CD8-positive, alpha-beta memory T cell (primary cell): ENCODE measurements around the gene LINGO1. TPM values are rescaled to one million over a fixed set of nuclear protein-coding genes. Genes with fewer than 3 reads are reported as not detected.

ENCODE experiments used
- CTCF ChIA-PET: fragments of 350-600 bp; sonication (Branson Sonifier 250); formaldehyde crosslinking; loops from one replicate; lab custom pipeline; 2021; ENCODE audit warnings: antibody characterized with exemption; lab: Charles Lee
- POLR2A ChIA-PET: fragments of 350-600 bp; sonication (Branson Sonifier 250); formaldehyde crosslinking; loops from one replicate; lab custom pipeline; 2021; ENCODE audit warnings: antibody characterized with exemption; lab: Charles Lee
- DNase-seq, 5 donors: peaks; one replicate each; pipeline versions ENCODE4 v3.0.0 to v3.0.0-alpha.2; 2020 to 2022; ENCODE audit warnings: mixed read lengths in 1 of 5
- H3K27ac ChIP-seq: one replicate; pipeline ENCODE4 v1.7.0; 2013; ENCODE audit warnings: low read depth, mild to moderate bottlenecking, low read length, moderate library complexity
- H3K27me3 ChIP-seq: 2 replicates; pipeline ENCODE4 v1.7.0; 2013; ENCODE audit warnings: low read length, mild to moderate bottlenecking; ENCODE audit not compliant: insufficient read depth, poor library complexity, severe bottlenecking
- H3K36me3 ChIP-seq: 2 replicates; pipeline ENCODE4 v1.7.0; 2013; ENCODE audit warnings: mild to moderate bottlenecking, low read length, moderate library complexity; ENCODE audit not compliant: insufficient read depth
- H3K4me1 ChIP-seq: 2 replicates; pipeline ENCODE4 v1.7.0; 2013; ENCODE audit warnings: mild to moderate bottlenecking, low read length, moderate library complexity; ENCODE audit not compliant: insufficient read depth
- H3K4me3 ChIP-seq: 2 replicates; pipeline ENCODE4 v1.7.0; 2013; ENCODE audit warnings: mild to moderate bottlenecking, low read length
- H3K9me3 ChIP-seq: 2 replicates; pipeline ENCODE4 v1.7.0; 2013; ENCODE audit warnings: mild to moderate bottlenecking, low read length
- H3K27ac Mint-ChIP-seq, 8 donors: one replicate each; pipeline ENCODE4 v1.8.0; 2020 to 2021; ENCODE audit warnings: mixed read lengths in 8 of 8, mild to moderate bottlenecking in 6 of 8, inconsistent platforms in 3 of 8, moderate library complexity in 3 of 8
- H3K27me3 Mint-ChIP-seq, 2 donors: one replicate each; pipeline ENCODE4 v1.8.0; 2020 to 2021; ENCODE audit warnings: mixed read lengths in 2 of 2, mild to moderate bottlenecking in 1 of 2, moderate library complexity in 1 of 2
- H3K36me3 Mint-ChIP-seq, 3 donors: one replicate each; pipeline ENCODE4 v1.8.0; 2020 to 2021; ENCODE audit warnings: mixed read lengths in 3 of 3, inconsistent platforms in 1 of 3, mild to moderate bottlenecking in 1 of 3
- H3K4me1 Mint-ChIP-seq, 3 donors: one replicate each; pipeline ENCODE4 v1.8.0; 2020 to 2021; ENCODE audit warnings: mixed read lengths in 3 of 3, inconsistent platforms in 1 of 3, mild to moderate bottlenecking in 1 of 3
- H3K4me3 Mint-ChIP-seq, 7 donors: one replicate each; pipeline ENCODE4 v1.8.0; 2020 to 2021; ENCODE audit warnings: mixed read lengths in 7 of 7, mild to moderate bottlenecking in 6 of 7, moderate library complexity in 4 of 7, inconsistent platforms in 2 of 7
- H3K9me3 Mint-ChIP-seq, 5 donors: one replicate each; pipeline ENCODE4 v1.8.0; 2020 to 2022; ENCODE audit warnings: mixed read lengths in 5 of 5, mild to moderate bottlenecking in 3 of 5, moderate library complexity in 2 of 5, inconsistent platforms in 1 of 5
- polyA plus RNA-seq: library from polyadenylated mRNA; unstranded; fragments of 300-500 nt; fragmentation: Illumina TruSeq; gene quantifications from one replicate; pipeline ENCODE4 v1.2.3, GENCODE V29; 2021
- total RNA-seq, 2 experiments: library from RNA; stranded (reverse); gene quantifications; one replicate each; pipeline ENCODE4 v1.2.3, GENCODE V29; 2021

LINGO1 gene
- total and polyA plus RNA-seq, 3 experiments from 2014 or later = not detected

DNA sequence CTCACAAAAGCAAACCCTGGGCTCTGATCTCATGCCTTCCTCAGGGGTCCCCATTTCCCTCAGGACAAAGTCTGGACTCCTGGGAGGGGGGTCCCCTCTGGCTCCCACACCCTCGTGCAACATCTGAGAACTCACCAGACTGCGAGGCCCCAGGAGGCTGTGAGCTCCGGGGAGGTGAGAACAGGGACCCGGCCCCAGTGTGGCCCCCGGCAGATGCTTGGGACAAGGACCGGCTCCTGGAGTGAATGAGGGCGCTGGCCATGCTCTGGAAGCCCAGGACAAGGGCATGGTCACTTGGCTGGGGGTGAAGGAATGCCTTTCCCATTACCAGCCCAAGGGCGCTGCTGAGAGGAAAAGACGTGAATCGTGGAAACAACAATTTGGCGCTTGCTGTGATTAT is 48.0 kb downstream of the LINGO1 start:
- H3K4me1 ChIP-seq = no peaks in the 10 kb centered on the region
- Mint-ChIP-seq H3K4me1 (no peaks in the 10 kb centered on the region), H3K27me3 (peaks cover 3 to 19% of the 10 kb centered on the region in 2 donors), H3K36me3 (no peaks in the 10 kb centered on the region), H3K27ac (no peak overlapping the region), H3K9me3 (no peaks in the 10 kb centered on the region), H3K4me3 (no peak overlapping the region)
- H3K27me3 ChIP-seq = no peaks in the 10 kb centered on the region
- CTCF ChIA-PET = no interaction called here
- no peaks in the 10 kb centered on the region for H3K36me3 ChIP-seq
- POLR2A ChIA-PET = no interaction called here
- no peak overlapping the region for H3K27ac ChIP-seq
- DNase-seq = no peak
- H3K4me3 ChIP-seq = no peak overlapping the region
- no peaks in the 10 kb centered on the region for H3K9me3 ChIP-seq

DNA sequence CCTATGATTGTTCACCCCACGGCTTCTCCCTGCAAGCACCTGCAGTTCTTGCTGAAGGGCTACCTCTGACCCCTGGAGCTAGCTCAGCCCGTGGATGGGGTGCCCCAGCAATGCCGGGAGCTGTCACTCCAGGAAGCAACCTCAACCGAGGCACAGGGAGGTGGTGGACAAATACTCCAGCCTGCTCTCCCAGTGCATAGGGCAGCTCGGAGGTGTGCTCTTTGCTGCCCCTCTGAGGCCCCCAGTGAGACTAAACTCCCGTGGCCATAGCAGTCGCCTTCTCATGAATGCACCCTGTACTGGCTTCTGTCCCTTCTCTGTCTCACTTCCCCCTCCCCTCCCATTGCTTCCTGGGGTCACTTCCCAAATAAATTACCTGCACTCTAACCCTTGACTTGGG is 48.5 kb downstream of the LINGO1 start:
- no peaks in the 10 kb centered on the region for H3K36me3 ChIP-seq
- peaks cover 3 to 18% of the 10 kb centered on the region in 2 donors for H3K27me3 Mint-ChIP-seq
- no peaks in the 10 kb centered on the region for H3K36me3 Mint-ChIP-seq
- no peak for DNase-seq
- no peak overlapping the region for H3K27ac ChIP-seq
- peak overlapping the region in 1 of 8 donors; percentile 76 for H3K27ac Mint-ChIP-seq
- H3K9me3 Mint-ChIP-seq = no peaks in the 10 kb centered on the region
- H3K4me3 ChIP-seq = no peak overlapping the region
- no peak overlapping the region for H3K4me3 Mint-ChIP-seq
- H3K4me1 ChIP-seq = no peaks in the 10 kb centered on the region
- POLR2A ChIA-PET = no interaction called here
- CTCF ChIA-PET = no interaction called here
- H3K27me3 ChIP-seq = no peaks in the 10 kb centered on the region
- no peaks in the 10 kb centered on the region for H3K9me3 ChIP-seq
- no peaks in the 10 kb centered on the region for H3K4me1 Mint-ChIP-seq

DNA sequence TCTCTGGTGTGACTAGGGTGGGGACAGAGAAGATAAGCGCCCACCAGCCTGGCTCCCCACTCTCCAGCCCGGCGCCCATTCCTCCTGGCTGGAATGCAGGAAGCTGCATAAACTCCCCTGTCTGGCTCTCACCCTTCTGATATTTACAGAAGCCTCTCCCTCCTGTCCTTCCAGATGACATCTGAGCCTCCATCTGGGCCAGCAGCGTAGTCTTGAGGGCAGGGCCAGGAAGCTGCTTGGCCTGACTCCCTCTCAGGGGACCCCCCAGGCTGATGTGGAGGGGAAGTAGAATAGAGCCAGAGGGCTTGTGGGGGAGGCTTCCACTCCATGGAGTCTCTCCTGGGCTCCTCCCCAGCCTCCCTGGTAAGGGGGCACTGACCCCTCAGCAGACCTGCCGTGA is 49.9 kb downstream of the LINGO1 start:
- H3K27ac ChIP-seq = no peak overlapping the region
- no peaks in the 10 kb centered on the region for H3K36me3 Mint-ChIP-seq

DNA sequence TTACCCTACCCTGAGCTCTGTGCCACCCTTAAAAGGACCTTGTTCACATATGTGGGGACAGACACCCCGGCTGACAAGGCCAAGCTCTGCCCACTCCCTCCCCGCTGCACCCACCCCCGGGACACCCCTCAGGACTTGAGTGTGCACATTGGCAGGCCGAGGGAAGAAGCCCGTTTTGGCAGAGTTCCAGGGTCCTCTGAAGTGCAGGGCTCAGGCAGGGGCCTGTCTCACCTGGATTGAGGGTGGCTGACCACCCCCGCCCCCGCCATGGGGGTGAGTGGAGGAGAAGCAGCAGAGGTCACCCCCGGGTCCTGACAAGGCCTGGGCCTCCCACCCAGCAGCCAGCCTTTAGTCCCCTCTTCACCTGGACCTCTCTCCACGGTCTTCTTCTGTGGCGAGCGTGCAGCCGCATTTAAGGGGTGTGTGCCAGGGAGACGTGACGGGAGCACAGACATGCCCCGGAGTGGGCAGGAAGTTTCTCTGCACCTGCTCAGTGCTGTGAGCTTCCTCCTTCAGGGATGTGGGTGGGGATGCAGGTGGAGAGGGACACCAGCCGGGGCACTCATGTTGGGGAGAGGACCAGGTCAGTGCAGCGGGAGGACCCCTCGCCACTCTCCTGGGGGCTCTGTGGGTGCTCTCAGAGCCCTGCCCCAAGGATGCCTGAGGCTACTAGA is 50.7 kb downstream of the LINGO1 start:
- Mint-ChIP-seq H3K4me1 (no peaks in the 10 kb centered on the region), H3K36me3 (no peaks in the 10 kb centered on the region), H3K4me3 (no peak overlapping the region), H3K9me3 (no peaks in the 10 kb centered on the region), H3K27me3 (peaks cover 5 to 11% of the 10 kb centered on the region in 2 donors), H3K27ac (no peak overlapping the region)
- CTCF ChIA-PET = no interaction called here
- no peak overlapping the region for H3K27ac ChIP-seq
- no peaks in the 10 kb centered on the region for H3K4me1 ChIP-seq
- no peaks in the 10 kb centered on the region for H3K9me3 ChIP-seq
- POLR2A ChIA-PET = no interaction called here
- H3K27me3 ChIP-seq = no peaks in the 10 kb centered on the region
- DNase-seq = no peak
- H3K4me3 ChIP-seq = no peak overlapping the region
- H3K36me3 ChIP-seq = no peaks in the 10 kb centered on the region

More for the DNA sequence above, 49.9 kb downstream of the LINGO1 start:
- Histone ChIP-seq H3K4me3 (no peak overlapping the region), H3K9me3 (no peaks in the 10 kb centered on the region), H3K36me3 (no peaks in the 10 kb centered on the region), H3K27me3 (no peaks in the 10 kb centered on the region), H3K4me1 (no peaks in the 10 kb centered on the region)
- CTCF ChIA-PET = no interaction called here
- Mint-ChIP-seq H3K27ac (no peak overlapping the region), H3K4me1 (no peaks in the 10 kb centered on the region), H3K9me3 (no peaks in the 10 kb centered on the region), H3K27me3 (peaks cover 5 to 11% of the 10 kb centered on the region in 2 donors), H3K4me3 (no peak overlapping the region)
- POLR2A ChIA-PET = no interaction called here
- DNase-seq = no peak

DNA sequence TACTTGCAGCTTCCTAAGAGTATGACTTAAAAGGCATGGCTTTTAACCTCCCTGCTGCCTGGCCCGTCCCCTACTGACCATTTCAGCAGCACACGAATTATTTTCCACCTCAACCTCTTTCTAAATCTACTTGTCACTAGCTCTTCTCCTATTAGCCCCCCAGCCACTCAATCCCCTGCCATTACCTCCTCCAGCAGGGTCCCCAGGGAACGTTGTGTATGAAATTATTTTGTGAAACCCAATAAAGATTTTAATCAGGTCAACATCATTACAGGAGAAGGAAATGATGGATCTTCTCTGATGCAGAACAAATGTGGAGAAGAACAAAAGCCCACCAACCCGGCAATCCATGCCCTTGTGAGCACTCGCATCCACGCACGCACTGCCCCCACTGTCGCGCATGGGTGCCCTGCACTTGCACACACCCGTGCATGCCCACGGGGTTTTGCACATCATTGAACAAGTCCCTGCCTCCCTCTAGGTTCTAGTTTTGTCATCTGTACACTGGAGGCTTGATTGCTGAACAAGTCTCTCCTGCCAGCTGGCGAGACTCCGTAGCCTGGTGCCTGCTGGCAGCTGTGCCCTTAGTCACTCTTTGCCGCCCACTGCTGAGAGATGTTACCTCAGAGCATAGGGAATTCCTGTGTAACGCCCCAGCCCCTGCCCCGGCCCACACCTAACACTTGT is 51.6 kb downstream of the LINGO1 start:
- ChIA-PET CTCF (no interaction called here), POLR2A (no interaction called here)
- H3K27ac ChIP-seq = no peak overlapping the region
- no peak for DNase-seq
- Mint-ChIP-seq H3K27ac (no peak overlapping the region), H3K4me1 (no peaks in the 10 kb centered on the region), H3K27me3 (peaks cover 5 to 11% of the 10 kb centered on the region in 2 donors), H3K36me3 (no peaks in the 10 kb centered on the region), H3K4me3 (peak overlapping the region in 1 of 7 donors; percentile 63), H3K9me3 (no peaks in the 10 kb centered on the region)
- H3K9me3 ChIP-seq = no peaks in the 10 kb centered on the region
- H3K4me1 ChIP-seq = no peaks in the 10 kb centered on the region
- no peak overlapping the region for H3K4me3 ChIP-seq
- no peaks in the 10 kb centered on the region for H3K27me3 ChIP-seq
- H3K36me3 ChIP-seq = no peaks in the 10 kb centered on the region

DNA sequence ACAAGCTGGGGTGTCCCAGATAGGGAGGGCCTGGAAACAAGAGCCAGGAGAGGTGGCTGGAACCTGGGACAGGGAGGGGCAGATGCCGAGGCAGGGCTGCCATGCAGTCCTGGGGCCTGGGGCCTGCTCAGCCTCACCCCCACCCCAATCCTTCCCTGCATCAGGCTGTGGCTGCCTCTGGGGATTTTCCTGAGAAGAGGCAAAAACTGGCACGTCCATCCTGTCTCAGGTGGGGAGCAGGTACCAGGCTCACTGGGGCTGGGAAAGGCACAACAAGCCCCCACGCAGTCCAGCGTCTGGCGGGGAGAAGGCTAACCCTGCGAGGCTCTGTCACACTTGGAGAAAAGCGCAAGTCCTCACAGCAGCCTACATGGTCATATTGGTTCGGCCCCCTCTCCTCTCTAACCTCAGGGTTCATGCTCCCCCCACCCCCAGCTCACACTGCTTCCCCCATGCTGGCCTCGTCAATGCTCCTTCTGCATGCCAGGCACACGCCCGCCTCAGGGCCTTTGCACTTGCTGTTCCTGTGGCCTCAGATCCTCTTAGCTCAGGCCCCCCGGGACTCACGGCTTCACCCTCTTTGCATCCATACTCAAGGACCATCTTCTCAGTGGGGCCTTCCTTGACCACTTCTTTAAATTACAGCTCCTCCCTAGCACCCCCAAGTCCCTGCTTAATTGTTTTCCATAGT is 53.1 kb downstream of the LINGO1 start:
- Histone ChIP-seq H3K4me1 (no peaks in the 10 kb centered on the region), H3K27me3 (no peaks in the 10 kb centered on the region), H3K36me3 (no peaks in the 10 kb centered on the region), H3K4me3 (no peak overlapping the region), H3K9me3 (no peaks in the 10 kb centered on the region), H3K27ac (no peak overlapping the region)
- Mint-ChIP-seq H3K27me3 (peaks cover 4% of the 10 kb centered on the region in 2 donors), H3K9me3 (no peaks in the 10 kb centered on the region), H3K36me3 (no peaks in the 10 kb centered on the region), H3K27ac (peak overlapping the region in 1 of 8 donors; percentile 92), H3K4me1 (no peaks in the 10 kb centered on the region), H3K4me3 (no peak overlapping the region)
- POLR2A ChIA-PET = interaction anchor here (0.6 kb wide), 1 partner anchor 1325 kb away, joined by 7 read pairs; no protein-coding TSS in a partner anchor
- CTCF ChIA-PET = no interaction called here
- no peak for DNase-seq

DNA sequence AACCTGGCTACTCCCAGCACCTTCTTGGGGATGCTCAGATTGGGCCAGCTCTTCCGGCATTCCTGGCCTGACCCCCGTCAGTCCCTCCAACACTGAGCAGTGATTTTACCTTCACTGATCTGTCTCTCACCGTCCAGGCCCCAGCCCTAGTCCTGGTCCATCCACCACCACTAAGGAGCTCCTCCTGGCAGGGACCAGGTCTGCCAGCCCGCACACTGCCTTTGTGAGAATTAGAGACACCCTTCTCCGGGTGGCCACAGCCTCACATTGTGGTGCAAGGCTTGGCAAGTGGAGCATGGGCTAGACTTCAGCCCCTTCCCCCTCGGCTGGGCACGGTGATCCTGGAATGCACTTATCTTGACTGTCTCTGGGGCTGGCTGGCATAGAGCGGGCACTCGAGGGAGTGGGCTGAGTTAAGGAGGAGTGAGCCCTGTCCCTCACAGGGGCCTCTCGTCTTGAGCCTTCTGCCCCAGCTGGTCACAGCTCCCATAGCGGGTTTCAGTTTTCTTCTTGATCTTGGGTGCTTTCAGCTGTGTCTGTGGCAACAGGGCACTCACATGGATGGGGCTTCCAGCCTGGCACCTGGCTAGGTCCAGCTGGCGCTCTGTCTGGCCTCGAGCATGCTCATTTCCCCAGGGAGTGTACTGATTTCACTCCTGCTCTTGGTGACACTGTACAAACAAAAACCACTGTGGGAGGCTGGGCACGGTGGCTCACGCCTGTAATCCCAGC is 53.9 kb downstream of the LINGO1 start:
- no peak overlapping the region for H3K27ac Mint-ChIP-seq
- no peaks in the 10 kb centered on the region for H3K36me3 Mint-ChIP-seq
- H3K27me3 ChIP-seq = no peaks in the 10 kb centered on the region
- no peak overlapping the region for H3K4me3 Mint-ChIP-seq
- POLR2A ChIA-PET = interaction anchor here (0.6 kb wide), 1 partner anchor 1326 kb away, joined by 7 read pairs; no protein-coding TSS in a partner anchor
- no peaks in the 10 kb centered on the region for H3K9me3 ChIP-seq
- DNase-seq = no peak
- H3K4me1 ChIP-seq = no peaks in the 10 kb centered on the region
- H3K4me3 ChIP-seq = no peak overlapping the region
- no peaks in the 10 kb centered on the region for H3K36me3 ChIP-seq
- no peaks in the 10 kb centered on the region for H3K4me1 Mint-ChIP-seq
- peaks cover 3 to 4% of the 10 kb centered on the region in 2 donors for H3K27me3 Mint-ChIP-seq
- CTCF ChIA-PET = no interaction called here
- H3K27ac ChIP-seq = no peak overlapping the region
- H3K9me3 Mint-ChIP-seq = no peaks in the 10 kb centered on the region
